ENCODE data around the gene EHMT1. TPM values are rescaled to one million over a fixed set of nuclear protein-coding genes. Genes with fewer than 3 reads are reported as not detected.

Gene EHMT1
- polyA plus RNA-seq, 5 donors: 64.9 to 91.2 (median 73.8) TPM

GRCh38 chr9:137783521-137783920, 164.7 kb downstream of the EHMT1 start:
- DNase-seq: no peak

GRCh38 chr9:137784046-137784445, 165.2 kb downstream of the EHMT1 start:
- DNase-seq: no peak

GRCh38 chr9:137784641-137785513, 166.1 kb downstream of the EHMT1 start:
- no peak for DNase-seq

- DNase-seq: no peak
These were observed 166.9 kb downstream of the EHMT1 start for GRCh38 chr9:137785704-137786161.

GRCh38 chr9:137786511-137786920, 167.7 kb downstream of the EHMT1 start:
- DNase-seq: no peak

- no peak for DNase-seq
These were observed 168.6 kb downstream of the EHMT1 start for GRCh38 chr9:137787381-137787780.

GRCh38 chr9:137787786-137788505, 169.1 kb downstream of the EHMT1 start:
- no peak for DNase-seq

- no peak for DNase-seq
These were observed 169.9 kb downstream of the EHMT1 start for GRCh38 chr9:137788561-137789294.

- no peak for DNase-seq
These were observed 170.6 kb downstream of the EHMT1 start for GRCh38 chr9:137789295-137789895.

- DNase-seq: no peak
These were observed 173.1 kb downstream of the EHMT1 start for GRCh38 chr9:137791947-137792346.

- no peak for DNase-seq
These were observed 174.5 kb downstream of the EHMT1 start for GRCh38 chr9:137793196-137793841.

- no peak for DNase-seq
These were observed 176.4 kb downstream of the EHMT1 start for GRCh38 chr9:137795156-137795666.

- no peak for DNase-seq
These were observed 178.7 kb downstream of the EHMT1 start for GRCh38 chr9:137797206-137798120.

GRCh38 chr9:137798142-137798541, 179.3 kb downstream of the EHMT1 start:
- DNase-seq: no peak

- DNase-seq: no peak
These were observed 180.3 kb downstream of the EHMT1 start for GRCh38 chr9:137798901-137799629.

GRCh38 chr9:137799630-137799983, 180.8 kb downstream of the EHMT1 start:
- DNase-seq: no peak

- DNase-seq: no peak
These were observed 181.6 kb downstream of the EHMT1 start for GRCh38 chr9:137800196-137801022.

GRCh38 chr9:137801023-137801319, 182.2 kb downstream of the EHMT1 start:
- no peak for DNase-seq

GRCh38 chr9:137802021-137802420, 183.2 kb downstream of the EHMT1 start:
- no peak for DNase-seq

All from right lung (tissue), 5 donors.